ENCODE data around the gene ZNF214. TPM values are rescaled to one million over a fixed set of nuclear protein-coding genes. Genes with fewer than 3 reads are reported as not detected.
"Not testable (repeated sequence)": the region's sequence is repeated elsewhere in the genome, so short reads cannot be mapped to it uniquely, and the experiment has no call there.

Gene ZNF214
- total and polyA plus RNA-seq, 4 donors: 0.96 to 14.1 (median 2.9) TPM

- TF ChIP-seq CTCF (IDR thresholded peaks at IDR 0.05; ENCODE audit: control extremely low read depth, extremely low read depth): no peak
- H3K9ac ChIP-seq (ENCODE audit: insufficient read depth in 1 of 2, low read length in 2 of 2): no peak overlapping the region
- no peak overlapping the region for H3K27ac ChIP-seq (ENCODE audit: low read depth in 1 of 2, low read length in 1 of 2)
- WGBS, 2 donors: 67 to 77% methylated on average over 2 of the region's 2 CpGs
- no peak overlapping the region for H3K4me3 ChIP-seq
- no peak for ATAC-seq (ENCODE audit: insufficient read depth, low FRiP score)
- H3K36me3 ChIP-seq (ENCODE audit: control insufficient read depth in 4 of 4, insufficient read depth in 4 of 4, low read length in 4 of 4): no peaks in the 10 kb centered on the region
- DNase-seq: no peak
- H3K4me1 ChIP-seq (ENCODE audit: control insufficient read depth in 5 of 5, insufficient read depth in 5 of 5, low read length in 5 of 5): no peaks in the 10 kb centered on the region
- no peaks in the 10 kb centered on the region for H3K9me3 ChIP-seq (ENCODE audit: control insufficient read depth in 4 of 4, insufficient read depth in 3 of 4, low read length in 3 of 4)
- no peaks in the 10 kb centered on the region for H3K27me3 ChIP-seq (ENCODE audit: control insufficient read depth in 3 of 3, insufficient read depth in 3 of 3, low read length in 2 of 3)
These were observed 40.8 kb downstream of the ZNF214 start for GRCh38 chr11:6979365-6979764.

- H3K36me3 ChIP-seq (ENCODE audit: control insufficient read depth in 4 of 4, insufficient read depth in 4 of 4, low read length in 4 of 4); DNase-seq; H3K27ac ChIP-seq (ENCODE audit: low read depth in 1 of 2, low read length in 1 of 2); H3K9me3 ChIP-seq (ENCODE audit: control insufficient read depth in 4 of 4, insufficient read depth in 3 of 4, low read length in 3 of 4); H3K27me3 ChIP-seq (ENCODE audit: control insufficient read depth in 3 of 3, insufficient read depth in 3 of 3, low read length in 2 of 3); H3K4me3 ChIP-seq; H3K4me1 ChIP-seq (ENCODE audit: control insufficient read depth in 5 of 5, insufficient read depth in 5 of 5, low read length in 5 of 5); H3K9ac ChIP-seq (ENCODE audit: insufficient read depth in 1 of 2, low read length in 2 of 2); ATAC-seq (ENCODE audit: insufficient read depth, low FRiP score): not testable (repeated sequence)
- WGBS, 2 donors: 63 to 86% methylated on average over 4 of the region's 4 CpGs
These were observed 50.3 kb downstream of the ZNF214 start for GRCh38 chr11:6969854-6970253.

- Histone ChIP-seq H3K27ac (ENCODE audit: low read depth in 1 of 2, low read length in 1 of 2) (no peak overlapping the region), H3K4me3 (no peak overlapping the region), H3K36me3 (ENCODE audit: control insufficient read depth in 4 of 4, insufficient read depth in 4 of 4, low read length in 4 of 4) (no peaks in the 10 kb centered on the region), H3K9me3 (ENCODE audit: control insufficient read depth in 4 of 4, insufficient read depth in 3 of 4, low read length in 3 of 4) (peaks cover 0 to 2% (median 0%) of the 10 kb centered on the region in 4 donors), H3K9ac (ENCODE audit: insufficient read depth in 1 of 2, low read length in 2 of 2) (no peak overlapping the region), H3K4me1 (ENCODE audit: control insufficient read depth in 5 of 5, insufficient read depth in 5 of 5, low read length in 5 of 5) (no peaks in the 10 kb centered on the region), H3K27me3 (ENCODE audit: control insufficient read depth in 3 of 3, insufficient read depth in 3 of 3, low read length in 2 of 3) (no peaks in the 10 kb centered on the region)
- no peak for TF ChIP-seq CTCF (IDR thresholded peaks at IDR 0.05; ENCODE audit: control extremely low read depth, extremely low read depth)
- ATAC-seq (ENCODE audit: insufficient read depth, low FRiP score) (no peak), DNase-seq (no peak)
- 97 to 100% methylated on average over 1 of the region's 1 CpG for WGBS, 2 donors
These were observed 51.3 kb downstream of the ZNF214 start for GRCh38 chr11:6968816-6969215.

- Histone ChIP-seq H3K9me3 (ENCODE audit: control insufficient read depth in 4 of 4, insufficient read depth in 3 of 4, low read length in 3 of 4) (peaks cover 0 to 2% (median 0%) of the 10 kb centered on the region in 4 donors), H3K4me3 (no peak overlapping the region), H3K36me3 (ENCODE audit: control insufficient read depth in 4 of 4, insufficient read depth in 4 of 4, low read length in 4 of 4) (no peaks in the 10 kb centered on the region), H3K4me1 (ENCODE audit: control insufficient read depth in 5 of 5, insufficient read depth in 5 of 5, low read length in 5 of 5) (no peaks in the 10 kb centered on the region), H3K27ac (ENCODE audit: low read depth in 1 of 2, low read length in 1 of 2) (no peak overlapping the region), H3K27me3 (ENCODE audit: control insufficient read depth in 3 of 3, insufficient read depth in 3 of 3, low read length in 2 of 3) (no peaks in the 10 kb centered on the region), H3K9ac (ENCODE audit: insufficient read depth in 1 of 2, low read length in 2 of 2) (no peak overlapping the region)
- ATAC-seq (ENCODE audit: insufficient read depth, low FRiP score) (no peak), DNase-seq (no peak)
- 88 to 91% methylated on average over 1 of the region's 1 CpG for WGBS, 2 donors
- TF ChIP-seq CTCF (IDR thresholded peaks at IDR 0.05; ENCODE audit: control extremely low read depth, extremely low read depth): no peak
These were observed 57.5 kb downstream of the ZNF214 start for GRCh38 chr11:6962673-6963072.
